Measurements from ENCODE around the gene ELOVL1. TPM values are rescaled to one million over a fixed set of nuclear protein-coding genes. Genes with fewer than 3 reads are reported as not detected.

The ELOVL1 gene
- total RNA-seq, 1 donor from 2014 or later, result 82.7 TPM

- intact Hi-C loops (cut with micrococcal nuclease), result loop anchor here (10.0 kb wide), 2 partner anchors 94 to 676 kb away; partner anchors contain the start of genes HYI and YBX1
- Mint-ChIP-seq H3K27ac (peak overlapping the region; percentile 44), H3K4me1 (ENCODE audit: low read depth) (peaks cover 49% of the 10 kb centered on the region), H3K9me3 (no peaks in the 10 kb centered on the region), H3K4me3 (ENCODE audit: low read depth) (peak overlapping the region; percentile 93), H3K27me3 (ENCODE audit: low read depth) (no peaks in the 10 kb centered on the region), H3K36me3 (ENCODE audit: low read depth) (peaks cover 72% of the 10 kb centered on the region)
- no peak for DNase-seq (ENCODE audit: low spot score)
Observed at GRCh38 chr1:43360616-43361015, 7.2 kb downstream of the ELOVL1 start.

- no peaks in the 10 kb centered on the region for H3K27me3 Mint-ChIP-seq (ENCODE audit: low read depth)
- H3K9me3 Mint-ChIP-seq, result no peaks in the 10 kb centered on the region
- intact Hi-C loops (cut with micrococcal nuclease), result loop anchor here (10.0 kb wide), 2 partner anchors 95 to 675 kb away; partner anchors contain the start of genes HYI and YBX1
- peak overlapping the region; percentile 64 for H3K27ac Mint-ChIP-seq
- peaks cover 64% of the 10 kb centered on the region for H3K36me3 Mint-ChIP-seq (ENCODE audit: low read depth)
- H3K4me1 Mint-ChIP-seq (ENCODE audit: low read depth), result peaks cover 42% of the 10 kb centered on the region
- DNase-seq (ENCODE audit: low spot score), result no peak
- H3K4me3 Mint-ChIP-seq (ENCODE audit: low read depth), result peak overlapping the region; percentile 93
Observed at GRCh38 chr1:43359696-43360095, 8.1 kb downstream of the ELOVL1 start.

GRCh38 chr1:43358746-43359693 lies 8.8 kb downstream of the ELOVL1 start, which contains the start of gene CDC20:
Gene CDC20 (plus strand): TSS chr1:43358981. CDS start chr1:43359216, 235 bp downstream.
- Mint-ChIP-seq H3K4me1 (ENCODE audit: low read depth) (peaks cover 42% of the 10 kb centered on the region), H3K27me3 (ENCODE audit: low read depth) (no peaks in the 10 kb centered on the region)

GRCh38 chr1:43358121-43358745 lies 9.6 kb downstream of the ELOVL1 start:
- intact Hi-C loops (cut with micrococcal nuclease), result loop anchor here (1.0 kb wide), 3 partner anchors 10 to 131 kb away; partner anchors contain the start of gene ELOVL1
- peak overlapping the region; percentile 88 for H3K27ac Mint-ChIP-seq
- no peaks in the 10 kb centered on the region for H3K9me3 Mint-ChIP-seq
- no peaks in the 10 kb centered on the region for H3K27me3 Mint-ChIP-seq (ENCODE audit: low read depth)
- H3K4me3 Mint-ChIP-seq (ENCODE audit: low read depth), result peak overlapping the region; percentile 93
- peaks cover 37% of the 10 kb centered on the region for H3K4me1 Mint-ChIP-seq (ENCODE audit: low read depth)
- DNase-seq (ENCODE audit: low spot score), result no peak
- peaks cover 52% of the 10 kb centered on the region for H3K36me3 Mint-ChIP-seq (ENCODE audit: low read depth)

More at GRCh38 chr1:43358746-43359693, 8.8 kb downstream of the ELOVL1 start, which contains the start of gene CDC20:
- DNase-seq (ENCODE audit: low spot score), result peak; percentile 99
- peaks cover 60% of the 10 kb centered on the region for H3K36me3 Mint-ChIP-seq (ENCODE audit: low read depth)
- H3K4me3 Mint-ChIP-seq (ENCODE audit: low read depth), result peak within 1 kb of the TSS; percentile 93
- H3K27ac Mint-ChIP-seq, result peak within 1 kb of the TSS; percentile 88
- intact Hi-C loops (cut with micrococcal nuclease), result loop anchor here (1.0 kb wide), 3 partner anchors 9 to 132 kb away; partner anchors contain the start of gene ELOVL1
- H3K9me3 Mint-ChIP-seq, result no peaks in the 10 kb centered on the region

- intact Hi-C loops (cut with micrococcal nuclease), result no loop called here
- no peaks in the 10 kb centered on the region for H3K27me3 Mint-ChIP-seq (ENCODE audit: low read depth)
- DNase-seq (ENCODE audit: low spot score), result no peak
- no peak overlapping the region for H3K27ac Mint-ChIP-seq
- H3K4me1 Mint-ChIP-seq (ENCODE audit: low read depth), result peaks cover 36% of the 10 kb centered on the region
- H3K9me3 Mint-ChIP-seq, result no peaks in the 10 kb centered on the region
- no peak overlapping the region for H3K4me3 Mint-ChIP-seq (ENCODE audit: low read depth)
- peaks cover 45% of the 10 kb centered on the region for H3K36me3 Mint-ChIP-seq (ENCODE audit: low read depth)
Observed at GRCh38 chr1:43357251-43357650, 10.6 kb downstream of the ELOVL1 start.

- DNase-seq (ENCODE audit: low spot score), result no peak
- H3K27me3 Mint-ChIP-seq (ENCODE audit: low read depth), result no peaks in the 10 kb centered on the region
- intact Hi-C loops (cut with micrococcal nuclease), result no loop called here
- H3K9me3 Mint-ChIP-seq, result no peaks in the 10 kb centered on the region
- no peak overlapping the region for H3K27ac Mint-ChIP-seq
- no peak overlapping the region for H3K4me3 Mint-ChIP-seq (ENCODE audit: low read depth)
- peaks cover 17% of the 10 kb centered on the region for H3K4me1 Mint-ChIP-seq (ENCODE audit: low read depth)
- H3K36me3 Mint-ChIP-seq (ENCODE audit: low read depth), result peaks cover 22% of the 10 kb centered on the region
Observed at GRCh38 chr1:43354936-43355335, 12.9 kb downstream of the ELOVL1 start.

GRCh38 chr1:43354471-43354870 lies 13.3 kb downstream of the ELOVL1 start:
- no peaks in the 10 kb centered on the region for H3K27me3 Mint-ChIP-seq (ENCODE audit: low read depth)
- no peak overlapping the region for H3K4me3 Mint-ChIP-seq (ENCODE audit: low read depth)
- peaks cover 17% of the 10 kb centered on the region for H3K36me3 Mint-ChIP-seq (ENCODE audit: low read depth)
- no peak overlapping the region for H3K27ac Mint-ChIP-seq
- no peak for DNase-seq (ENCODE audit: low spot score)
- H3K4me1 Mint-ChIP-seq (ENCODE audit: low read depth), result peaks cover 18% of the 10 kb centered on the region
- no peaks in the 10 kb centered on the region for H3K9me3 Mint-ChIP-seq
- intact Hi-C loops (cut with micrococcal nuclease), result no loop called here

GRCh38 chr1:43352881-43353280 lies 14.9 kb downstream of the ELOVL1 start:
- no peak for DNase-seq (ENCODE audit: low spot score)
- H3K4me3 Mint-ChIP-seq (ENCODE audit: low read depth), result no peak overlapping the region
- H3K27me3 Mint-ChIP-seq (ENCODE audit: low read depth), result no peaks in the 10 kb centered on the region
- peaks cover 11% of the 10 kb centered on the region for H3K36me3 Mint-ChIP-seq (ENCODE audit: low read depth)
- intact Hi-C loops (cut with micrococcal nuclease), result no loop called here
- H3K9me3 Mint-ChIP-seq, result no peaks in the 10 kb centered on the region
- H3K4me1 Mint-ChIP-seq (ENCODE audit: low read depth), result peaks cover 18% of the 10 kb centered on the region
- no peak overlapping the region for H3K27ac Mint-ChIP-seq

GRCh38 chr1:43352351-43352705 lies 15.5 kb downstream of the ELOVL1 start:
- H3K4me3 Mint-ChIP-seq (ENCODE audit: low read depth), result no peak overlapping the region
- DNase-seq (ENCODE audit: low spot score), result no peak
- H3K4me1 Mint-ChIP-seq (ENCODE audit: low read depth), result peaks cover 15% of the 10 kb centered on the region
- intact Hi-C loops (cut with micrococcal nuclease), result no loop called here
- H3K27ac Mint-ChIP-seq, result no peak overlapping the region
- H3K9me3 Mint-ChIP-seq, result no peaks in the 10 kb centered on the region
- no peaks in the 10 kb centered on the region for H3K27me3 Mint-ChIP-seq (ENCODE audit: low read depth)
- peaks cover 8% of the 10 kb centered on the region for H3K36me3 Mint-ChIP-seq (ENCODE audit: low read depth)

GRCh38 chr1:43351421-43352350 lies 16.1 kb downstream of the ELOVL1 start:
- intact Hi-C loops (cut with micrococcal nuclease), result no loop called here
- Mint-ChIP-seq H3K27ac (no peak overlapping the region), H3K27me3 (ENCODE audit: low read depth) (no peaks in the 10 kb centered on the region), H3K9me3 (no peaks in the 10 kb centered on the region), H3K4me3 (ENCODE audit: low read depth) (no peak overlapping the region), H3K36me3 (ENCODE audit: low read depth) (peaks cover 4% of the 10 kb centered on the region), H3K4me1 (ENCODE audit: low read depth) (peaks cover 17% of the 10 kb centered on the region)
- no peak for DNase-seq (ENCODE audit: low spot score)

- H3K36me3 Mint-ChIP-seq (ENCODE audit: low read depth), result peaks cover 4% of the 10 kb centered on the region
- no peak for DNase-seq (ENCODE audit: low spot score)
- no peaks in the 10 kb centered on the region for H3K9me3 Mint-ChIP-seq
- peaks cover 17% of the 10 kb centered on the region for H3K4me1 Mint-ChIP-seq (ENCODE audit: low read depth)
- intact Hi-C loops (cut with micrococcal nuclease), result no loop called here
- no peak overlapping the region for H3K27ac Mint-ChIP-seq
- no peaks in the 10 kb centered on the region for H3K27me3 Mint-ChIP-seq (ENCODE audit: low read depth)
- no peak overlapping the region for H3K4me3 Mint-ChIP-seq (ENCODE audit: low read depth)
Observed at GRCh38 chr1:43350976-43351375, 16.8 kb downstream of the ELOVL1 start.
